AG20443 (cell line): Measurements from ENCODE around the gene FOXO6.

Experiments
- DNase-seq: peaks from one replicate; pipeline ENCODE4 v3.0.0; 2012; ENCODE audit warnings: low spot score, mixed read lengths

The FOXO6 gene

DNA sequence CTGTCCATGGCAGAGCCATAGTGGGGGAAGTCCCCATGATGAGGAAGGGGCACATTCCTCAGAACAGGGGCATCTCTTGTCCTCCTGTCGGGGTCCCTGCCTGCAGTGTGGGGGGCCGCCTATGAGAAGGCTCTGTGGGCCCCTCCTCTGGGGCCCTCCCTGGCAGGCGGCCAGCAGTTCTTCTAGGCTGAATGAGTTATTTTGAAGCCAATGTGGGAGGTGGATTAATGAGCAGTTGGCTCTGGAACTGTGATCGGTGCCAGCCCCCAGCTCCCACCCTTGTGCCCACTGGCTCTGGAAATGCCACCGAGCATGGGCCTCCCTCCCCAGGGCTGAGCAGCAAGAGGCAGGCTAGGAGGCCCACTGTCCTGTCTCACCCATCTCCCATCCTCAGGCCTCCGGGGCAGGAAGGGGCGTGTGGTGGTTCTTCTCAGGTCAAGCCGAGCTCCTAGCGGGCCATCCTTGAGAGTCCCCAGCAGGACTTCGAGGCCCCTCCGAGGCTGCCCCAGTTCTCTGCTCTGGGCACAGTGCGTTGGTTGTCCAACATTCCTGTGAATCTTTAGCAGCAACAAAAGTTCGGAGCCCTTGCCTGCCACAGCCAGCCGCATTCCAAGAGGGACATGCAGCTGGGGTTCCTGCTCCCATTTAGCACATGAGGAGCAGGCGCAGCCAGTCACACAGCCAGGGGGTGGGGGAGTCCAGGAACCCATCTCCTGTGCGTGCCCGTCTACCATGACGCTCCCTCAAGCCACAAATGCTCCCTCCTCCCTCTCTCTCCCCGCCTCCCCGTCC is 66.1 kb downstream of the FOXO6 start:
- no peak for DNase-seq

DNA sequence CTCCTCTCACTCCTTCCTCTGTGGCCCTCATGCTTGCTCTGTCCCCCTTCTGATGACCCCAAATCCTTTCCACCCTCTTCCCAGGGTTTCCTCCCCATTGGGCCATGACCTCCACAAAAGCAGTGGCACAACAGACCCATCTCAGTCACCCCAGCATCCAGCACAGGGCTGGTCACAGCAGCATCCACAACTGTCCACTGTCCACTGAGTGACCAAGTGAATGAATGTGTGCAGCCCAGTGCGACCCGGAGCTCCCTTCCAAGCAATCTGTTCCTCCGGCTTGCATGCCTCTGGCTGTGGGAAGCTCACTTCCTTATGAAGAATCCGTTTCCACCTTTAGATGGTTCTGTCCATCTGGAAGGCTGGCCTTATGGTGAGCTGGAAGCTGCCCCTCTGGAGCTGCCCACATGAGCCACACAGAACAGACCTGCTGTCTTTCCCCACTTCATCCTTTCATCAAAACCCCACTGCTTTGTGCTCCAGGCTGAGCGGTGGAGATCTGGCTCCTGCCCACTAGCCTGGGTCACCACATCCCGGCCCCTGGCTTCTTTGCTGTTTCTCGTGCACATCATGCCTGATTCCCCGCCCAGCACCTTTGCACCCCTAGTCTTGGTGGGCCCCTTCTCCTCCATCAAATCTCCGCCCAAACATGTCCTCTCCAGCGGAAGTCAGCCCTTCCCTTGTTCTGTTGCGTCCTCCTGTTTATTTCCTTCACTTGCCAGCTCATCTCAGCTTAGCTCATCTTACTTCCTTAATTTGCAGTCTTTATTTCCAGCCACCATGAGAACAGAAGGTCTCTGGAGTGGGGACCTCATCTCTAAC is 66.9 kb downstream of the FOXO6 start:
- DNase-seq: no peak

DNA sequence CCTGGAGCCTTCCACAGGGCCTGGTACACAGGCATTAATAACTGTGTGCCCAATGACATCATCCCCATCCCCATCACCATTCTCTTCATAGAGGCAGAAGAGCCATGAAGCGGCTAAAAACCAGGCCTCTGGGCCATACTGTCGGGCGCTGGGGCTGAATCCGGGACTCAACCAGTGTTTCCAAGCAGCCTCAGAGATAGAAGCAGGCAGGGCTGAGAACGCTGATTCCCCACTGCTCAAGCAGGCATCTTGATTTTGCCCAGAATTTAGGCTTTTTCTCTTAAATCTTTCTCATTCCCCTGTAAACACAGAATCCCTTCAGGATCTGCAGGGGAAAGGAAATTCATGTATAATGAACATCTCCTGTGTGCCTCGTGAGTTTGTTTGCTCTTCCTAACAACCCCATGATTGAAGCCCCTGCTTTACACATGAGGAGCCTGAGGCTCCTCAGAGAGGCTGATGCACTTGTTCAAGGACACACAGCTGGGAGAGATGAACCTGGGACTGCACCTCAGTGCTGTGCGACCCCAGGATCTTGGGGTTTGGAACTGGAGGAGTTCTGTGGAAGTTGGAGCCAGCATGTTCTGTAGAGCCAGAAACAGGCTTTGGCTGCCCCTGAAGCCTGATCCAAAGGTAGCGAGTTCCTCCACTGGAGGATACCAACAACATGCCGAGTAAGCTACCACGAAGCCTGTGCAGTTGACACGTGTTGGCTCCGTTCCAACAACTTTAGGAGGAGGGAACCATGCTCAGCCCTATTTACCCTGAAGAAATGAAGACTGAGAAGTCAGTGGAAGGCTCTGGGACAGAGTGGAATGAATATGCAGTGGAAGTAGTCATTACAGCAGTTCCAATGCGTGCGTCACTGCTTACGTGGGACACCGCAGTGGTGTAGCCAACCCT is 67.8 kb downstream of the FOXO6 start:
- no peak for DNase-seq

DNA sequence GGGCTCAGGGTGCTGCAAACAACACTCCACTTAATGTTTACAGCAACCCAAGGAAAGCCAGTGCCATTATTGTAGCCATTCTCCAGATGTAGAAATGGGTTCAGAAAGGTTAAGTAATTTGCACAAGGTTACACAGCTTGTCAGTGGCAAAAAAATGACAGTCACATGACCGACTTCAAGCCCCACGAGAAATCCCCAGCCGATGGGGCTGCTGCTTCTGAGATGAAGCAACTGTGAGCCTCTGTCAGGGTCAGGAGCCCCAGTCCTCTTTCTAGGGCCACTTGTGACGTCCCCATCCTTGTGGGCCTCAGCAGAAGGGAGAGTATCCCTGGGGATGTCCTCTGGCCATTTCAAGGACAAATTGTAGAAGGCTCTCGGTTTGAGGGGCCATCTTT is 68.4 kb downstream of the FOXO6 start:
- no peak for DNase-seq

DNA sequence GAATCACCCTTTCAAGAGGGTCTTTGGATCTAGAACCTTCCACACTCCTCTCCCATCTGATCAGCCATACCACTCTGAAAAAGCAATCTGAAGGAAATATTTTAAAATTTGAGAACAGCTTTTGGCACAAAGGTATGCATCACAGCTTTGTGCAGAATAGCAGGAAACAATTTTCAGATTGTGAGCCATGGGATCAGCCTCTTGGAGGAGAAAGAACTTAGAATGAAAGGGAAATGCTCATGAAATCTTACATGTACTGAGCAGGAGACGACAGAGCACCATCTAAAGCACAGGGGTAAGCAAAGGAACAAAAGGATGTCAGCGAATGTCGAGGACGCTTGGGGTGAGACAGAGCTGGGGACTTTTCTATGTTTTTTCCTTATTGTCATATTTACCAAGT is 68.8 kb downstream of the FOXO6 start:
- no peak for DNase-seq

DNA sequence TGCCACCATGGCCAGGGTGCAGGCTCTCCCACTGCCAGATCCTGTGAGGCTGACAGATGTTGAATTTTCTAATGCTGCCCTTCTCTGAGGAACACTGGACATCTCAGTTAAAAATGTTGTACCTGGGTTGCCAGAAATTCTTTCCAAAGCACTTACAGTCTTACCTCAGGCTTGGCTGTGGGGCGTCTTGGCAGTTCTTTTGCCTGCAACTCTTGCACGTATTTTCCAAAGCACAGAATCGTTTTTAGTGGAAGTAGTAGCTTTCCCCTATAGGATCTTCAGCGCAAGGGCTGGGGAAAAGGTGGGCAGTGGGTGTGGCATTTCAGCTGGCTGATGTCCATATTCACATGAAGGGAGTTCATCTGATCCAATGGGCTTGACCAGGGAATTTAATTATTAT is 69.3 kb downstream of the FOXO6 start:
- DNase-seq: no peak

DNA sequence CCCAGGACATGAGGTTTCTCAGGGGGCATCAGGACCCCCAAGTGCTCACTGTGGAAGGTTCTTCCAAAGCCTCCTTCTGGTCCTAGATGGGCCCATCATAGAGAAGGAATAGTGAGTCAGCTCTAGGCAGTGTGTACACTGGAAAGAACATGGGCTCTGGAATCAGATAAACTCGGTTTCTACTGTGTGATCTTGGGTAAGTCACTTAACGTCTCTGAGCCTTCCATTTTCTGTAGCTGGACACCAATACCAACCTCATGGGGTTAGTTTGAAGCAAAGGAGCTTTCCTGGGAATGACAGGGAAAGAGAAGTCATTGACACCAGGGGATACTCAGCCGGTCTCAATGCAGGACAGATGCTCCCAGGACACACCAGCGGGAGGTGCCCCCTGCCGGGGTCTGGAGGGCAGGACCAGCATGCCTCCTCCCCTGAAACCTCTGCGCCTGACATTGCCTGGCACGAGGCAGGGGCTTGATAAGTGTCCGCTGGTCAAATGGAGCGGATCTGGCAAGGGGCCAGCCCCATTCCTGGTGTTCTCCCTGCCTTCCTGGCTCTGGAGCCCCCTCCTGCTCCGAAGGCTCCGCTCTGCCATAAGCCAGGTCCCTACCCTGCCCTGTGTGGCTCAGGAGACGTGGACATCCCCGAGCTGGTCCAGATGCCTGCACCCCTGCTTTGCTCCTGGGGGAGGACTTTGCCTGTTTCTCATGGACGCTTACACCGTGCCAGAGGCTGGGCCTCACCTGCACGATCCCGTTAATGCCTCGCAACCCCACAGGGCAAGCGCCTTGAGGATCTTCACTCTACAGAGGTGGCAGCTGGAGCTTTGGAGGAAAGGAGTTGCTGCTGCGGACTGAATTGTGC is 70.5 kb downstream of the FOXO6 start:
- DNase-seq: no peak
